Naive B cell (primary cell): ENCODE results near the gene SYF2. TPM values are rescaled to one million over a fixed set of nuclear protein-coding genes. Genes with fewer than 3 reads are reported as not detected.

Source experiments
- ATAC-seq, 2 donors: fragments of 150-1000 bp; cut with Tn5 transposase; 2 replicates each; pipeline ENCODE4 v1.10.0; 2021; ENCODE audit warnings: low read depth in 2 of 2, mild to moderate bottlenecking in 2 of 2, moderate library complexity in 2 of 2
- DNase-seq: peaks from one replicate; pipeline ENCODE4 v3.0.0; 2022
- H3K27ac Mint-ChIP-seq, 6 donors: one replicate each; pipeline ENCODE4 v1.8.0; 2020 to 2022; ENCODE audit warnings: mild to moderate bottlenecking in 6 of 6, mixed read lengths in 6 of 6, moderate library complexity in 5 of 6, inconsistent platforms in 2 of 6
- H3K27me3 Mint-ChIP-seq, 3 donors: one replicate each; pipeline ENCODE4 v1.8.0; 2021 to 2022; ENCODE audit warnings: mixed read lengths in 3 of 3, mild to moderate bottlenecking in 1 of 3
- H3K36me3 Mint-ChIP-seq, 2 donors: one replicate each; pipeline ENCODE4 v1.8.0; 2020 to 2022; ENCODE audit warnings: mixed read lengths in 2 of 2, inconsistent platforms in 1 of 2, mild to moderate bottlenecking in 1 of 2
- H3K4me1 Mint-ChIP-seq, 3 donors: one replicate each; pipeline ENCODE4 v1.8.0; 2020 to 2022; ENCODE audit warnings: mixed read lengths in 3 of 3, inconsistent platforms in 1 of 3, mild to moderate bottlenecking in 1 of 3, moderate library complexity in 1 of 3
- H3K4me3 Mint-ChIP-seq, 8 donors: one replicate each; pipeline ENCODE4 v1.8.0; 2020 to 2022; ENCODE audit warnings: mild to moderate bottlenecking in 8 of 8, mixed read lengths in 8 of 8, moderate library complexity in 8 of 8, inconsistent platforms in 2 of 8
- H3K9me3 Mint-ChIP-seq, 7 donors: one replicate each; pipeline ENCODE4 v1.8.0; 2020 to 2022; ENCODE audit warnings: mixed read lengths in 7 of 7, mild to moderate bottlenecking in 5 of 7, inconsistent platforms in 2 of 7, moderate library complexity in 1 of 7
- polyA plus RNA-seq, 6 donors: library from polyadenylated mRNA; unstranded; fragments of 300-500 nt; fragmentation: Illumina TruSeq; gene quantifications; one replicate each; pipeline ENCODE4 v1.2.3, GENCODE V29; 2021; ENCODE audit warnings: low read depth in 6 of 6

The SYF2 gene
- polyA plus RNA-seq, 6 donors from 2014 or later = 69.2 to 93.1 (median 78.0) TPM

- Mint-ChIP-seq H3K36me3 (peaks cover 3 to 6% of the 10 kb centered on the region in 2 donors), H3K4me3 (no peak overlapping the region), H3K27ac (no peak overlapping the region), H3K27me3 (peaks cover 0 to 45% (median 20%) of the 10 kb centered on the region in 3 donors), H3K9me3 (peaks cover 5 to 24% (median 16%) of the 10 kb centered on the region in 7 donors), H3K4me1 (no peaks in the 10 kb centered on the region)
- ATAC-seq = no peak
- no peak for DNase-seq
Measured at GRCh38 chr1:25180996-25181395, 51.3 kb downstream of the SYF2 start.

GRCh38 chr1:25178917-25179561 lies 53.3 kb downstream of the SYF2 start:
- no peak overlapping the region for H3K4me3 Mint-ChIP-seq

GRCh38 chr1:25174730-25175612 lies 57.3 kb downstream of the SYF2 start:
- Mint-ChIP-seq H3K36me3 (peaks cover 3 to 6% of the 10 kb centered on the region in 2 donors), H3K27me3 (peaks cover 0 to 18% (median 0%) of the 10 kb centered on the region in 3 donors), H3K9me3 (peaks cover 5 to 28% (median 19%) of the 10 kb centered on the region in 7 donors), H3K4me1 (no peaks in the 10 kb centered on the region), H3K4me3 (no peak overlapping the region), H3K27ac (peak overlapping the region in 1 of 6 donors; percentile 31)
- DNase-seq = no peak
- ATAC-seq = no peak

More at GRCh38 chr1:25178917-25179561, 53.3 kb downstream of the SYF2 start:
- ATAC-seq (no peak), DNase-seq (no peak)
- peaks cover 3 to 6% of the 10 kb centered on the region in 2 donors for H3K36me3 Mint-ChIP-seq
- peaks cover 5 to 28% (median 19%) of the 10 kb centered on the region in 7 donors for H3K9me3 Mint-ChIP-seq
- H3K27me3 Mint-ChIP-seq = peaks cover 0 to 28% (median 9%) of the 10 kb centered on the region in 3 donors
- no peaks in the 10 kb centered on the region for H3K4me1 Mint-ChIP-seq
- H3K27ac Mint-ChIP-seq = peak overlapping the region in 2 of 6 donors; percentile 42 to 49

GRCh38 chr1:25174363-25174729 lies 58.0 kb downstream of the SYF2 start:
- Mint-ChIP-seq H3K27me3 (peaks cover 0 to 12% (median 0%) of the 10 kb centered on the region in 3 donors), H3K27ac (no peak overlapping the region), H3K4me1 (no peaks in the 10 kb centered on the region), H3K4me3 (no peak overlapping the region), H3K36me3 (peaks cover 3 to 6% of the 10 kb centered on the region in 2 donors), H3K9me3 (peaks cover 5 to 28% (median 19%) of the 10 kb centered on the region in 7 donors)
- ATAC-seq = no peak
- no peak for DNase-seq

- H3K4me3 Mint-ChIP-seq = no peak overlapping the region
- DNase-seq = no peak
- H3K36me3 Mint-ChIP-seq = peaks cover 3 to 6% of the 10 kb centered on the region in 2 donors
- no peak overlapping the region for H3K27ac Mint-ChIP-seq
- peaks cover 5 to 28% (median 19%) of the 10 kb centered on the region in 7 donors for H3K9me3 Mint-ChIP-seq
- peaks cover 0 to 7% (median 0%) of the 10 kb centered on the region in 3 donors for H3K27me3 Mint-ChIP-seq
- no peak for ATAC-seq
- H3K4me1 Mint-ChIP-seq = no peaks in the 10 kb centered on the region
Measured at GRCh38 chr1:25173809-25174340, 58.4 kb downstream of the SYF2 start.

Other genes with a start within 250 kb of the SYF2 start
- 10 to 100 TPM; 34.2 to 78.0 (median 68.9) TPM for gene RSRP1, start 15.0 kb upstream of the SYF2 start, polyA plus RNA-seq
- under 1 TPM in 5 of 6 donors, not detected in 1; 0.29 to 0.62 (median 0.39) TPM for gene RHD, start 40.0 kb upstream of the SYF2 start, polyA plus RNA-seq
- 100 to 1,000 TPM; 123 to 151 (median 137) TPM for gene TMEM50A, start 105.8 kb upstream of the SYF2 start, polyA plus RNA-seq
- under 1 TPM in 3 of 6 donors, not detected in 3; 0.23 to 0.70 (median 0.28) TPM for gene RHCE, start 188.3 kb upstream of the SYF2 start, polyA plus RNA-seq
- 1 to 10 TPM; 2.7 to 9.9 (median 7.2) TPM for gene MACO1, start 198.4 kb upstream of the SYF2 start, polyA plus RNA-seq